GM23338 (cell line): ENCODE results near the gene B3GALT5. TPM values are rescaled to one million over a fixed set of nuclear protein-coding genes. Genes with fewer than 3 reads are reported as not detected.
A peak's percentile ranks its signal among the peaks of the same experiment; 100 is the strongest.

Experiments used
- ATAC-seq: fragments of 200-7000 bp; cut with Tn5 transposase; 3 replicates; pipeline ENCODE4 v1.9.1; 2020
- DNase-seq: peaks from one replicate; pipeline ENCODE4 v3.0.0-alpha.2; 2015; ENCODE audit warnings: low spot score
- H2AFZ ChIP-seq: fragments of 200-600 bp; sonication (generic); 2 replicates; pipeline ENCODE4 v1.8.0; 2016; ENCODE audit warnings: antibody characterized with exemption, mild to moderate bottlenecking, moderate library complexity
- H3F3A ChIP-seq: fragments of 200-600 bp; sonication (generic); replicated peaks from 2 replicates; pipeline ENCODE4 v1.8.0; 2017; ENCODE audit warnings: antibody characterized with exemption, mixed run types, low read depth
- H3K27ac ChIP-seq: fragments of 200-600 bp; sonication (generic); 2 replicates; pipeline ENCODE4 v1.6.1; 2016; ENCODE audit warnings: low read depth
- H3K27me3 ChIP-seq: fragments of 200-600 bp; sonication (generic); 2 replicates; pipeline ENCODE4 v1.8.0; 2016; ENCODE audit warnings: mild to moderate bottlenecking, mixed run types, moderate library complexity; ENCODE audit not compliant: insufficient read depth
- H3K36me3 ChIP-seq: fragments of 200-600 bp; sonication (generic); 2 replicates; pipeline ENCODE4 v1.8.0; 2016; ENCODE audit warnings: mild to moderate bottlenecking; ENCODE audit not compliant: insufficient read depth
- H3K4me1 ChIP-seq: fragments of 200-600 bp; sonication (generic); 2 replicates; pipeline ENCODE4 v1.8.0; 2016; ENCODE audit warnings: mild to moderate bottlenecking, moderate library complexity; ENCODE audit not compliant: insufficient read depth
- H3K4me2 ChIP-seq: fragments of 200-600 bp; sonication (generic); 2 replicates; pipeline ENCODE4 v1.7.1; 2017; ENCODE audit warnings: mixed run types
- H3K4me3 ChIP-seq: fragments of 200-600 bp; sonication (generic); 2 replicates; pipeline ENCODE4 v1.6.1; 2016; ENCODE audit warnings: mixed run types
- H3K79me2 ChIP-seq: fragments of 200-600 bp; sonication (generic); replicated peaks from 2 replicates; pipeline ENCODE4 v1.8.0; 2017; ENCODE audit warnings: mild to moderate bottlenecking; ENCODE audit not compliant: insufficient read depth
- H3K9me2 ChIP-seq: fragments of 200-600 bp; sonication (generic); 2 replicates; pipeline ENCODE4 v1.8.0; 2017; ENCODE audit not compliant: insufficient read depth
- H4K20me1 ChIP-seq: fragments of 200-600 bp; sonication (generic); replicated peaks from 2 replicates; pipeline ENCODE4 v1.8.0; 2017; ENCODE audit warnings: mild to moderate bottlenecking; ENCODE audit not compliant: insufficient read depth
- H3K27ac Mint-ChIP-seq: 2 replicates; pipeline ENCODE4 v1.8.0; 2020; ENCODE audit warnings: inconsistent platforms, mild to moderate bottlenecking, moderate library complexity, mixed read lengths
- H3K27me3 Mint-ChIP-seq: 3 replicates; pipeline ENCODE4 v1.8.0; 2022; ENCODE audit warnings: low read depth, mild to moderate bottlenecking, moderate library complexity, mixed read lengths, inconsistent platforms; ENCODE audit not compliant: insufficient read depth, poor library complexity
- H3K36me3 Mint-ChIP-seq: 3 replicates; pipeline ENCODE4 v1.8.0; 2021; ENCODE audit warnings: low read depth, mild to moderate bottlenecking, inconsistent platforms, moderate library complexity, mixed read lengths
- H3K4me1 Mint-ChIP-seq: 3 replicates; pipeline ENCODE4 v1.8.0; 2020; ENCODE audit warnings: mild to moderate bottlenecking, inconsistent platforms, mixed read lengths
- H3K4me3 Mint-ChIP-seq: 3 replicates; pipeline ENCODE4 v1.8.0; 2021; ENCODE audit warnings: moderate library complexity, mild to moderate bottlenecking, inconsistent platforms, mixed read lengths
- H3K9me3 Mint-ChIP-seq: 3 replicates; pipeline ENCODE4 v1.8.0; 2020; ENCODE audit warnings: moderate library complexity, mild to moderate bottlenecking, inconsistent platforms, mixed read lengths
- CREB1 ChIP-seq: fragments of 250-450 bp; sonication (Bioruptor Pico); IDR thresholded peaks from 2 replicates; pipeline ENCODE4 v1.5.0; 2020; ENCODE audit warnings: low read depth, mild to moderate bottlenecking, moderate library complexity
- CTCF ChIP-seq, 2 experiments: fragments of 200-600 bp in 1 of 2; sonication (generic) in 1 of 2; conservative IDR thresholded peaks; 2 replicates each; pipeline versions ENCODE4 v1.5.1 to v1.6.1; 2016 to 2017; ENCODE audit warnings: antibody characterized with exemption in 2 of 2, low read depth in 2 of 2, mild to moderate bottlenecking in 2 of 2, moderate library complexity in 1 of 2
- EZH2 ChIP-seq: fragments of 200-600 bp; sonication (generic); IDR thresholded peaks from one replicate; pipeline ENCODE4 v1.8.0; 2017; ENCODE audit warnings: antibody characterized with exemption, mild to moderate bottlenecking, low read depth; ENCODE audit not compliant: unreplicated experiment
- EZH2phosphoT487 ChIP-seq: fragments of 200-600 bp; sonication (generic); IDR thresholded peaks from one replicate; pipeline ENCODE4 v1.8.1; 2018; ENCODE audit warnings: antibody characterized with exemption; ENCODE audit not compliant: unreplicated experiment
- JUNB ChIP-seq: IDR thresholded peaks from one replicate; pipeline ENCODE4 v1.6.1; 2016; ENCODE audit warnings: antibody characterized with exemption; ENCODE audit not compliant: unreplicated experiment
- NANOG ChIP-seq: IDR thresholded peaks from 2 replicates; pipeline ENCODE4 v1.6.1; 2016; ENCODE audit warnings: antibody characterized with exemption, borderline replicate concordance
- POLR2AphosphoS5 ChIP-seq: IDR thresholded peaks from 2 replicates; pipeline ENCODE4 v1.6.1; 2016; ENCODE audit warnings: antibody characterized with exemption, low read depth
- STAT1 ChIP-seq: IDR thresholded peaks from one replicate; pipeline ENCODE4 v1.6.1; 2016; ENCODE audit warnings: antibody characterized with exemption; ENCODE audit not compliant: unreplicated experiment
- ZNF114 ChIP-seq: fragments of 250-450 bp; sonication (Bioruptor Pico); IDR thresholded peaks from 2 replicates; pipeline ENCODE4 v1.5.0; 2020; ENCODE audit warnings: mild to moderate bottlenecking, moderate library complexity
- ZNF331 ChIP-seq: fragments of 250-450 bp; sonication (Bioruptor Pico); IDR thresholded peaks from 2 replicates; pipeline ENCODE4 v1.5.0; 2020; ENCODE audit warnings: low read depth, mild to moderate bottlenecking, moderate library complexity
- ZNF462 ChIP-seq: fragments of 250-450 bp; sonication (Bioruptor Pico); IDR thresholded peaks from 2 replicates; pipeline ENCODE4 v1.5.0; 2020; ENCODE audit warnings: mild to moderate bottlenecking, moderate library complexity
- polyA plus RNA-seq: library from polyadenylated mRNA; unstranded; fragments of >200 nt; fragmentation: Nextera tagmentation; extraction: Ambion mirVana; gene quantifications from 2 replicates; pipeline ENCODE4 v1.2.1, GENCODE V29; 2016
- total RNA-seq: library from RNA; depleted of rRNA; stranded (reverse); fragments of >200 nt; shearing (Covaris generic); gene quantifications from 2 replicates; pipeline ENCODE4 v1.2.3, GENCODE V29; 2014
- TF ChIP-seq, protein P1 (sequence below): IDR thresholded peaks from 2 replicates; pipeline ENCODE4 v1.6.1; 2016; ENCODE audit warnings: antibody characterized with exemption
- TF ChIP-seq, protein P2 (sequence below): IDR thresholded peaks from one replicate; pipeline ENCODE4 v1.6.1; 2018; ENCODE audit warnings: antibody characterized with exemption; ENCODE audit not compliant: unreplicated experiment

The B3GALT5 gene
- total and polyA plus RNA-seq, 2 experiments from 2014 or later = 6.2 to 37.5 TPM

- DNase-seq (no peak), ATAC-seq (no peak)
- Histone ChIP-seq H3K27ac (0 out of 2 replicates have a peak overlapping the region, but pooled peaks have one; percentile 39), H3K4me2 (no peak overlapping the region), H3K9me2 (no peaks in the 10 kb centered on the region), H2AFZ (no peak overlapping the region), H3K27me3 (no peaks in the 10 kb centered on the region), H3K4me1 (no peaks in the 10 kb centered on the region), H3K36me3 (peaks cover 8% of the 10 kb centered on the region; the same call in 1 of the 2 replicates), H3K79me2 (no peaks in the 10 kb centered on the region; the same call in none of the 2 replicates), H4K20me1 (0 out of 2 replicates have a peak, but pooled peaks cover 3% of the 10 kb centered on the region), H3K4me3 (no peak overlapping the region), H3F3A (0 out of 2 replicates have a peak, but pooled peaks cover 4% of the 10 kb centered on the region)
- no peak for TF ChIP-seq ZNF462 (CRISPR knock-in tag)
- TF ChIP-seq EZH2 = no peak
- TF ChIP-seq ZNF114 = no peak
- no peak for TF ChIP-seq ZNF331 (CRISPR knock-in tag)
- no peak for TF ChIP-seq CREB1
- TF ChIP-seq, protein P1, sequence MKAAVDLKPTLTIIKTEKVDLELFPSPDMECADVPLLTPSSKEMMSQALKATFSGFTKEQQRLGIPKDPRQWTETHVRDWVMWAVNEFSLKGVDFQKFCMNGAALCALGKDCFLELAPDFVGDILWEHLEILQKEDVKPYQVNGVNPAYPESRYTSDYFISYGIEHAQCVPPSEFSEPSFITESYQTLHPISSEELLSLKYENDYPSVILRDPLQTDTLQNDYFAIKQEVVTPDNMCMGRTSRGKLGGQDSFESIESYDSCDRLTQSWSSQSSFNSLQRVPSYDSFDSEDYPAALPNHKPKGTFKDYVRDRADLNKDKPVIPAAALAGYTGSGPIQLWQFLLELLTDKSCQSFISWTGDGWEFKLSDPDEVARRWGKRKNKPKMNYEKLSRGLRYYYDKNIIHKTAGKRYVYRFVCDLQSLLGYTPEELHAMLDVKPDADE = no peak
- TF ChIP-seq, protein P2, sequence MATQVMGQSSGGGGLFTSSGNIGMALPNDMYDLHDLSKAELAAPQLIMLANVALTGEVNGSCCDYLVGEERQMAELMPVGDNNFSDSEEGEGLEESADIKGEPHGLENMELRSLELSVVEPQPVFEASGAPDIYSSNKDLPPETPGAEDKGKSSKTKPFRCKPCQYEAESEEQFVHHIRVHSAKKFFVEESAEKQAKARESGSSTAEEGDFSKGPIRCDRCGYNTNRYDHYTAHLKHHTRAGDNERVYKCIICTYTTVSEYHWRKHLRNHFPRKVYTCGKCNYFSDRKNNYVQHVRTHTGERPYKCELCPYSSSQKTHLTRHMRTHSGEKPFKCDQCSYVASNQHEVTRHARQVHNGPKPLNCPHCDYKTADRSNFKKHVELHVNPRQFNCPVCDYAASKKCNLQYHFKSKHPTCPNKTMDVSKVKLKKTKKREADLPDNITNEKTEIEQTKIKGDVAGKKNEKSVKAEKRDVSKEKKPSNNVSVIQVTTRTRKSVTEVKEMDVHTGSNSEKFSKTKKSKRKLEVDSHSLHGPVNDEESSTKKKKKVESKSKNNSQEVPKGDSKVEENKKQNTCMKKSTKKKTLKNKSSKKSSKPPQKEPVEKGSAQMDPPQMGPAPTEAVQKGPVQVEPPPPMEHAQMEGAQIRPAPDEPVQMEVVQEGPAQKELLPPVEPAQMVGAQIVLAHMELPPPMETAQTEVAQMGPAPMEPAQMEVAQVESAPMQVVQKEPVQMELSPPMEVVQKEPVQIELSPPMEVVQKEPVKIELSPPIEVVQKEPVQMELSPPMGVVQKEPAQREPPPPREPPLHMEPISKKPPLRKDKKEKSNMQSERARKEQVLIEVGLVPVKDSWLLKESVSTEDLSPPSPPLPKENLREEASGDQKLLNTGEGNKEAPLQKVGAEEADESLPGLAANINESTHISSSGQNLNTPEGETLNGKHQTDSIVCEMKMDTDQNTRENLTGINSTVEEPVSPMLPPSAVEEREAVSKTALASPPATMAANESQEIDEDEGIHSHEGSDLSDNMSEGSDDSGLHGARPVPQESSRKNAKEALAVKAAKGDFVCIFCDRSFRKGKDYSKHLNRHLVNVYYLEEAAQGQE = no peak
- TF ChIP-seq POLR2AphosphoS5 = no peak
- no peak for TF ChIP-seq JUNB
- no peak for TF ChIP-seq NANOG
- TF ChIP-seq EZH2phosphoT487 = no peak
- no peak for TF ChIP-seq STAT1
- no peak for TF ChIP-seq CTCF (conservative IDR thresholded peaks at IDR 0.05; ENCODE audit: low read depth in 2 of 2)
- H3K27ac Mint-ChIP-seq = 0 out of 2 replicates have a peak overlapping the region, but pooled peaks have one; percentile 51
- H3K4me3 Mint-ChIP-seq = no peak overlapping the region
- peaks cover 28% of the 10 kb centered on the region for H3K4me1 Mint-ChIP-seq
- H3K9me3 Mint-ChIP-seq = no peaks in the 10 kb centered on the region; the same call in 2 of the 3 replicates
- H3K36me3 Mint-ChIP-seq = peaks cover 82% of the 10 kb centered on the region
- H3K27me3 Mint-ChIP-seq = peaks cover 11% of the 10 kb centered on the region
These were observed 55.6 kb downstream of the B3GALT5 start for GRCh38 chr21:39668369-39668768.
